ENCODE data around the gene URB1.
"Not testable (repeated sequence)": the region's sequence is repeated elsewhere in the genome, so short reads cannot be mapped to it uniquely, and the experiment has no call there.

URB1 gene

DNA sequence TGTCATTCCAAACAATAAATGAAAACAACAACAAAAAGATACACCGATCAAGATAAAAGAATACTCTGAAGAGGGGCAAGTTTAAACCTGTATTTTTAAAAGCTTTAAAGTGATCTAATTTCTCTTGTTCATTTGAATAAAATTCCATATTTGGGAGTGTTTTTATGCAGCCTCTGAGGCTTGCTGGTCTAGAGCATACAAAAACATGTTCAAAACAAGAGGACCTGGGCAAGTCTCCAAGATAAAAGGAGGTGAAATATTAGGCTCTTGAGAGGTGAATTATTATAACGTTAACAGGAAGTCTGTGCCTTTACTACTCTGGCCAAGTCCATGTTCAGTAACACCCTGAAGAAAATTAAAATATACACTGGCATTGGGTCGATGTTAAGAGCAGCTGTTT is 20.1 kb downstream of the URB1 start:
- DNase-seq (ENCODE audit: low spot score), result no peak

DNA sequence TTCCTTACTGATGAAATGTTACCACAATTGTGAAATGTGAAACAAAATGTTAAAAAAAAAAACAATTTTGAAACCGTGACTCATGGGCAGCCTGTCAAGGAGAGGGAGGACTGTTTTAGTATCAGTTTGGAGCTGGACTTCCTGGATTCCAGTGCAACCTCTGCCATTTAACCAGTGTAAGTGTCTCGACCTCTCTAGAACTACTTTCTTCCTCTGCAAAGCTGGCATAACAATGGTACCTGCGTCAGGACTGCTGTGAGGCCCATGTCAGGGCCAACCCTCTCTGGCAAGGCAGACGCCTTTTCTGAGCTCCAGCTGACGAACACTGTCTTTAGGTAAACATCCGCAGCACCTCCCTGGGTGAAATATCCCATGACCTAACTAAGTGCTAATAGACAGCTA is 20.9 kb downstream of the URB1 start:
- peak; percentile 73 for DNase-seq (ENCODE audit: low spot score)

GRCh38 chr21:32370998-32371766 is 21.6 kb downstream of the URB1 start:
- no peak for DNase-seq (ENCODE audit: low spot score)

DNA sequence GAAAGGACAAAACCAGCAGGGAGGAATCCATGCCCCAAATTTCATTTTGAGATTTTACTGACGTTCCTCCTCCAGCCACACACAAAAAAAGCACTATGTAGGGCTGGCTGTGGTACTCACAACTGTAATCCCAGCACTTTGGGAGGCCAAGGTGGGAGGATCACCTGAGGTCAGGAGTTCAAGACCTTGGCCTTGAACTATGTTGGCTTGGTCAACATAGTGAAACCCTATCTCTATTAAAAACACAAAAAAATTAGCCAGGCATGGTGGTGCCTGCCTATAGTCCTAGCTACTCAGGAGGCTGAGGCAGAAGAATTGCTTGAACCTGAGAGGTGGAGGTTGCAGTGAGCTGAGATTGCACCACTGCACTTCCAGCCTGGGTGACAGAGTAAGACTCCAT is 23.9 kb downstream of the URB1 start:
- DNase-seq (ENCODE audit: low spot score), result not testable (repeated sequence)

GRCh38 chr21:32368386-32368785 is 24.4 kb downstream of the URB1 start:
- no peak for DNase-seq (ENCODE audit: low spot score)

DNA sequence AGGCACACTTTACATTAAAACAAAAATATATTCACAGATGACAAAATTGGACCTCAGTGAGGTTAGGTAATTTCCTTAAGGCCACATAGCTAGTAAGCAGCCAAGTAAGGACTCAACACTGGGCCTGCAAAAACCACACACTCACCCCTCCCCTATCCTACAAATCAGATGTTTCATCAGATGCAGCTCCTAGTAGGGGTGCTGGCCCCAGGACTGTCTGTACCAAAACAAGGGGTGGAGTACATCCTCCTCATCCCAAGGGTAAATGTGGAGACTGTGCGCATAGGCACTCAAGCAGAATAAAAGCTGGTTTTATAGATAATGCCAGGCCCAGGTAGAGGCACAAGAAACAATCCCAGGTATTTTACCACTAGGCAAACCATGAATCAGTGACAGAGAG is 25.7 kb downstream of the URB1 start:
- no peak for DNase-seq (ENCODE audit: low spot score)

DNA sequence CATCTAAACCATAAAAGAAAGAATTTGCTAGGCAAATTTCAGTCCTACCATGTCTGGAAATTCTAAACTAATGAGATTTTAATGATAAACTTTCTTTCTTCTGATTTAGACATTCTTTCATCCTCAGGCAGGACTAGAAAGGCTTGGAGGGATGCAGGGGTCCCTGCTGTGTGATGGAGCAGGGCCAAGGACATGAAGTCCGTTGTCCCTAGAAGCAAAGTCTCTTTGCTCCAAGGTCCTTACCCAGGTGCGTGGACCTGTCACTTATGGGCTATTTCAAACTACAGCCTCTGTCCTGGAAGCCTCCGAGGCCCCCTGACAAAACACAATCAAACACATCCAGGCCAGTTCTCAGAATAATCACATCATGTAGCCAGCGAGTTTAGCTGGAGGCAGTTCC is 26.6 kb downstream of the URB1 start:
- no peak for DNase-seq (ENCODE audit: low spot score)

- DNase-seq (ENCODE audit: low spot score), result no peak
These were observed 28.0 kb downstream of the URB1 start for GRCh38 chr21:32364796-32365195.

DNA sequence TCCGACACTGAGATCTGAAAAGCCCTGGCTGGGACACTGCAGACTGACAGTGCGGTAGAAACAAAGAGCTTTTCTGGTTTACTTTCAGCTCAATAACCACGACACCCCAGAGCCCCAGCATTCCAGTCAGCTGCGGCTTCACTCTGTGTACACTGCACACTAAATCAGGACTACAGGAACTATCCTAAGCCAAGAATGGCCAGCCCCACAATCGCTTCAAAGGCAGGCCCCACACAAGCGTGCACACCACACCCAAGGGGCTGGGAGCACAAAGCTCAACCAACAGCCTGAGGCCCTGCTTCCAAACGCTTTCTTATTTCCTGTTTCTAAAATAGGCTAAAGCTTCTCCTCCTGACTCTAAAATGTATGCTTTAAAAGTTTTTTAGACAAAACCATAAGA is 28.4 kb downstream of the URB1 start:
- no peak for DNase-seq (ENCODE audit: low spot score)

DNA sequence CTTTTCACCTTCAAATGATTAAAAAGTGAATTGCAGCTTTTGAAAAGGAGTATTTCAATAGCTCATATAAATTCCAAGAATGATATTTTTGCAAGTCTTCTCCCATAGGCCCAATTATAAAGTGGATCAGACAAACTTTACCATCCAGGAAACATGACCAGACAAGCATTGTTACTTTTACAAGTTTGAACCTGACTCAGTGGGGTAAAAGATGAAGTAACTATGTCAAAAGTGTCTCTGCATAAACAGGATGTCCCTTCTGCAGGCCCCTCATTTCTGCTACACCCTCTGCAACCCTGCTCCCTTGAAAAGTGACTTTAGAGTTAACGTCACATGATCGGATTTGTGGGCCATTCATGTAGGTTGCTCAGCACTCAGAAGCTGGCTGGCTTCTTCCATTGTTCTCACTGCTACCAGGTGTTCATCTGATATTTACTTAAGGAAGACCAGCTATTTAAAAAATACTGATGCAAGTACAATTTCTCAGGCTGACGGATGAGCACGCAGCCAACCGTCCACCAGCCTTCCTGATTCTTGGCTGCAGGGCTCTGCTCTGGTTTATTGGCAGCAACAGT is 32.3 kb downstream of the URB1 start:
- DNase-seq (ENCODE audit: low spot score), result no peak

DNA sequence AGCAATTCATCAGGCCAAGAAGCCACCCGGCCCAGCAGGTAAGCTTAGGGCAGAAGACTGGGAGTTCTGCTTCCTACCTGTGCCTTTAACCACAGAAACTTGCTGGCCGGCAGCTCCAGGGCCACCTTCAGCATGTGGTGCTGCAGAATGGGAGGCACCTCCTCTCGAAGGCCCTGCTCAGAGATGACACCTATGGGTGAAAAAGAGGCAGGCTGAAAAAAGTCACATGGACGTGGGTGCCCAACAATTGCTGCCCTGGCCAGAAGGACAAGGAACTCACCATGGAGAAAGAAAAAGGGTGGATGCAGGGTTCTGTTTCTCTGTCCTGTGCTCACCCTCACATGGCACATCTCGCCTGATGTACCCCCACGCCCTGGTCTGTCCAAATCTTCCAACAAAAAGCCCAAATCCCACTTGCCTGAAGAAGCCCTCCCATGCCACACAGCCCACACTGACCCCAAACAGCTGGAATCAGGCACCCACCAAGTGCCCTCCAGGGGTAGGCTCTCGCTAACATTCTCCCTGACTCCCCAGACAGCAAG is 33.0 kb downstream of the URB1 start:
- DNase-seq (ENCODE audit: low spot score), result peak; percentile 37

DNA sequence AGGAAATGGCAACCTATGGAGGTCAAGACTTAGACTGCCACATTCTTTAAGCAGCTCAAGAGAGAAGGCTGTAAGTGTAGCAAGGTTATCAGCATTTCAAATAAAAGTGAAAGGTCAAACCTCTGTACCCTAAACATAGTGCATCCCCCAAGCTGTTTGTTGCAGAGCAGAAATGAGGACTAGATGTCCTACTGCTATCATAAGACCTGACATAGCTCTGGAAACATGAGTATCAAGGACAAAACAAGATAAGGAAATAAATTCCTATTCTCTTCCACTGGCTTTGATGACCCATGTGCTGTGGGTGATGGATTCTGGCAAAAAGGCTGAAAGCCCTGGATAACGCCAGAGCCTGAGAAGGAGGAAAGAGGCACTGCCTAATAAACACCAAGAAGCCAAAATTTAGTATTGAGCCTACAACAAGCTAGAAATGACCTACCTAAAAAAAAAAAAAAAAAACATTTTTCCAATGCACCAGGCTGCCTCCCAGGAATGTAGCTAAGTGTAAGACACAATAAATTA is 35.9 kb downstream of the URB1 start:
- no peak for DNase-seq (ENCODE audit: low spot score)

- DNase-seq (ENCODE audit: low spot score), result no peak
These were observed 39.7 kb downstream of the URB1 start for GRCh38 chr21:32353002-32353711.

DNA sequence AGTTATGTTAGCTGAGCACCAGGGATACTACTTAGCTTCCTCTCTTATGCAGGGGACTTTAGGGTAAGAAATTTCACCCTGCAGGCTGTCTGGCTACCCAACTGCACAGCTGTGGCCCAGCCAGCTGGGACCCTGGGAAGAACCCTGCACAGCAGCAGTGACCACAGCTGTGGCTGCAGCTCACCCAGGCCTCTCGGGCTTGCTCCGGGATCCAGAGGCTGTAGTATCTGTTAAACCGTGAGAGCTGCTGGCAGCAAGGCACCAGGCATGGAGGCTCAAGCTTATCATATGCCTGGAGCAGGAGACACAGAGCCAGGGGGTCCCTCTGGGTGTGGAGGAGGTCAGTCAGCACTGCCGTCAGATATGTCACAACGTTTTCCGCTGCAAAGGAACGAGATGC is 40.3 kb downstream of the URB1 start:
- DNase-seq (ENCODE audit: low spot score), result no peak

GRCh38 chr21:32351428-32351827 is 41.4 kb downstream of the URB1 start:
- DNase-seq (ENCODE audit: low spot score), result no peak

DNA sequence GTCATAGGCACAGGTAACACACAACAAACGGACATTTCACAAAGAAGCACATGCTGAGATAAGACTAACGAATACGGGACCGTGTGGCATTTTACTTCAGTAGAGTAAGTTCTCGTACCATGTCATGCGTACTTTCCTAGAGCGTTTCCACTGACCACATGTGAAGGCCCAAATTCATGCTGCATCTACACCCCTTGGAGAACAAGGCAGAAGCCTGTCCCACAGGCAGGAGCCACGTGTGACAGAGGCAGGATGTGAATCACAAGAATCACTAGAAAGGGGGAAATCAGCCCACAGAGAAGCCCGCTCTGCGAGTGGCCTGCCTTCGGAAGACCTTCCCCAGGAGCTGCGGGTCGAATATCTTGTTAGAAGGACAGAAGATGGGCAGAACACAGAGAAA is 41.8 kb downstream of the URB1 start:
- DNase-seq (ENCODE audit: low spot score), result no peak

- DNase-seq (ENCODE audit: low spot score), result no peak
These were observed 42.4 kb downstream of the URB1 start for GRCh38 chr21:32350211-32350980.

DNA sequence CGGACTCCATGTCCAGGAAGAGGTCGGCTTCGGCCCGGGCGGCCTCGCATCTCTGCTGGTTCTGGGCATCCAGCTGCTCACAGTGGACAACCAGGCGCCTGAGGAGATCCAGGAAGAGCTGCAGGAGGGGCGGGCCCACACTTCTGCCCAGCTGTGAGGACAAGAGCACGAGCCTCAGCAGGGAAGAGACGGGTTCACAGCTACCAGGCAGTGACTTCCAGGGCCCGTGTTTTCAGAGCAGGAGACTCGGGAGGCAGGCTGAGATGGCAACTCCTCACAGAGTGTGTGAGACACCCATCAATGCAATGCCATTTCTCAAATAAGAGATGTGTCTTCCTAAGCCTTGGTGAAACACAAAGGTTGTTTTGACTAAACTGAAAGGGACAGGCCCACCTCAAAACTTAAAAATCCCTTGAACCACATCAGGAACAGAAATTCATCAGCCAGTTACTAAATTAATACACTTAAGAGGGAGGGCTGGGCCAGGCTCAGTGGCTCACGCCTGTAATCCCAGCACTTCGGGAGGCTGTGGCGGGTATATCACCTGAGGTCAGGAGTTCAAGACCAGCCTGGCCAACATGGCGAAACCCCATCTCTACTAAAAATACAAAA is 43.4 kb downstream of the URB1 start:
- no peak for DNase-seq (ENCODE audit: low spot score)

- DNase-seq (ENCODE audit: low spot score), result no peak
These were observed 44.0 kb downstream of the URB1 start for GRCh38 chr21:32348604-32349332.

GRCh38 chr21:32347977-32348376 is 44.8 kb downstream of the URB1 start:
- no peak for DNase-seq (ENCODE audit: low spot score)

- no peak for DNase-seq (ENCODE audit: low spot score)
These were observed 45.5 kb downstream of the URB1 start for GRCh38 chr21:32347351-32347750.

All from hepatic stellate cell (primary cell).